Stimulated activated CD4-positive, alpha-beta T cell treated with anti-CD3 and anti-CD28 coated beads, TNF-alpha, amount 100 ng/mL, for 24 hours (primary cell): ENCODE data around the gene AGRP.
"Not testable (repeated sequence)": the region's sequence is repeated elsewhere in the genome, so short reads cannot be mapped to it uniquely, and the experiment has no call there.

Experiments used
- DNase-seq, 3 experiments: peaks; one replicate each; pipeline ENCODE4 v3.0.0-alpha.2; 2020; ENCODE audit warnings: low read depth in 3 of 3

AGRP gene

DNA sequence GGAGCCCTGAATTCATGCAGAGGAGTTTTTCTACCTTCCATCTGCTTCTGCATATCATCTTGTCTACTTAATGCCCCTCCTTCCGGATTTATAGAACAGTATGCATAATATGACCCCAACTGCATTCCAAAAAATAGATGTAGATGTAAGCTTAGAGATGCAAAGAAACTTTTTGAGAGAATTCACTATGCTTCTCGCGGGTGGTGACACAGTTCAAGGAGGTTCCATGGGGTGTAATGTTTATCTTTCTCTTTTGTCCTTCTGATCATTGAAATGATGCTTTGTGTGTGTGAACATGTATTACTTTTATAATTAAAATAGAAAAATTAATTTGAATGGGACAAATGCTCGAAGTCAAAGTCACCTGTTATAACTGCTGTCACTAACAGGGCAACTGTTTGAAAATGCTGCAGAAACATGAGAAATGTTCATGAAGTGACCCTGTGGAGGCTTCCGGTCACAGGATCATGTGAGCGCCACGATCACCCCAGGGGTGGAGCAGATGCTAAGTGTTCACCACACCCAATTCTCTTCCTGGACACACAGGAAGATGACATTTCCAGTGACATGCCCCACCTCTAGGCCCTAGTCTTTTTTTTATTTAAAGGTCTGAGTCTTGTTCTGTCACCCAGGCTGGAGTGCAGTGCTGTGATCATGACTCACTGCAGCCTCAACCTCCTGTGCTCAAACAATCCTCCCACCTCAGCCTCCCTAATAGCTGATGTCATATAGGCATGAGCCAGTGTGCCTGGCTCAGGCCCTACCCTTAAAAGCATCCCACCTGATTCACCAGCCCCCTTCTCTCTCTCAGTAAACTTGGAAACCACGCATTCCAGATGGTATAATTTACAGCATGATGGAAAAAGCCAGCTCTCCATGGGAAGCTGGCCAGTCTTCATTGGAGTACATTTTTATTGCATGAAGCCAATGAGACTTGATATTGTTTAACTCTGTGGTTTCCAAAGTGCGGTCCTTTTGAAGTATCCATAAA lies 21.0 kb upstream of the AGRP start:
- DNase-seq = peak in 1 of 3 experiments; percentile 20

DNA sequence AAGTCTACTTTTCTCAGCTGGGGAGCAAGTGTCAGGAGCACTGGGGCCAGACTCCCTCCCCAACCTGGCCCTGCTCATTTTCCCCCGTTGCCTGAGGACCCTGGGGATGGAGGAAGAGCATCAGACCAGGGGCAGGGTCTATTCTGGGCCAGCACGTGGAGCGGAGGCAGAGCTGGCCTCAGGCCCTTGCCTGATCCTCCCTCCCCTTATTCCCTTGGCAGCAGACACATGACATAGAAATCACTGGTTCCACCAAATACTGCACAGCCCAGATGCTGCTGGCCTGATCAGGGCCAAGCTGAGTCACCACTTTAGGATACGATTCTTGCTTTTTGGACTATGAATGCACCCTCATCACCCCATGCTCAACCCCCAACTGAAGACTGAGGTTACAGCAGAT lies 15.8 kb upstream of the AGRP start:
- no peak for DNase-seq

DNA sequence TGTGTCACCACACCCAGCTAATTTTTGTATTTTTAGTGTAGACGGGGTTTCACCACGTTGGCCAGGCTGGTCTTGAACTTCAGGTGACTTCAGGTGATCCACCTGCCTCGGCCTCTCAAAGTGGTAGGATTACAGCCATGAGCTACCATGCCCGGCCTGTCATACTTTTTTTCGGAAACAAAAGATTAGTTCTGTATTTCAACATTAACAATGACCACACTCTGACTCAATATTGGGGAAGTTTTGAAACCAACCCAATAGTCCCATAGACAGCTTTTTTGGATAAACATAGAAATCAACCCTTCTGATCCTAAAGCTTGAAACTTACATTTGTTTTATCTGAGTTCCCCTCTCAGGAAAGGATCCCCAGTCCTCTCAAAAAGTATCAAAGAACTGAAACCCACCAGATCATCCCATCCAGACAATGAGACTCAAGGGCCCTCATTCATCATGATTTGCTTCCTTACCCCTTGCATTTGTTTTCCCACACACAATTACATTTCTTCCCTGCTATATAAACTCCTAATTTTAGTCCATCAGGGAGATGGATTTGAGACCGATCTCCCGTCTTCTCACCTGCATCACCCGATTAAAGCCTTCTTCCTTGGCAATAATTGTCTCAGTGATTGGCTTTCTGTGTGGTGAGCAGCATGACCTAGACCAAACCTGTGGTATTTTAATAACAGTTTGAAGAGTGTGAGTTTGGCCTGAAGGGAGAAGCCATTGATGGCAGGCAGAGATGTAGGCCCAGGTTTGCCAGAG lies 7.2 kb upstream of the AGRP start:
- no peak for DNase-seq

DNA sequence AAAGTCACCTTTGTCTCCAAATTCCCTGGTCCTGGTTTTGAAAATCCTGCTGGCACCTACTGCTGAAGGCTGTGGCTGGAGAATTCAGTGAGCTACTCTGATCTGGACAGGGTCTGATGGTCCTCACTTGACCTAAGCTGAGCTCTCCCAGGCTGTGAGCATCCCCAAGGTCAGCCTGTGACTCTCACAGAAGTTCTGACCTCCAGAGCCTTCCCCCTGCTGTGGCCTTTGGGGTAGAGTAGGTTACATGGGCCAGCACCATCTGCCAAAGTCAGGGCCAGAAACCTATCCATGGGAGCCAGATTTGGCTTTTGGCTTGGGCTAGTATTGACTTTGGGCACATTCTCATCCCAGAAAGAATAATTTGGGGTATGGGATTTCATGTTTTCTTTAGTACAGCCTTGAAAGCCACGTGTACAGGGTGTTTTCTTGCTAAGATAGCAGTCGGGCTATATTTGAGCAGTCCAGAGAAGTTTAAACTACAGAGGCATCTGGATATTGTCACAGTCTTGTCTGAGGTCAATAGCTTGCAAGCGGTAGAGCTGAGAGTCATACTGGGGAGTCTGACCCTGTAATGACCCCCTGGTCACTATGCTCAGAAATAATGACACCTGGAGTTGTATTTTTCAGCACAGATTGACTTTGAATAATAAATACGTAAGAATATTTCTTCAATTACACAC lies 6.2 kb upstream of the AGRP start:
- no peak for DNase-seq

DNA sequence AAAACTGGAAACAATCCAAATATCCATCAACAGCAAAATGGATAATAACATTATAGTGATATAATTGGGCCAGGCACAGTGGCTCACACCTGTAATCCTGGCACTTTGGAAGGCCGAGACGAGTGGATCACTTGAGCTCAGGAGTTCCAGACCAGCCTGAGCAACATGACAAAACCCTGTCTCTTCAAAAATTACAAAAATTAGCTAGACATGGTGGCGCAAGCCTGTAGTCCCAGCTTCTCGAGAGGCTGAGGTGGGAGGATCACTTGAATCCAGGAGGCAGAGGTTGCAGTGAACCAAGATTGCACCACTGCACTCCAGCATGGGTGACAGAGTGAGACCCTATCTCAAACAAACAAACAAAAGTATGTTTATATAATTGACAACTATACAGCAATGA lies 4.2 kb upstream of the AGRP start:
- DNase-seq = not testable (repeated sequence)

DNA sequence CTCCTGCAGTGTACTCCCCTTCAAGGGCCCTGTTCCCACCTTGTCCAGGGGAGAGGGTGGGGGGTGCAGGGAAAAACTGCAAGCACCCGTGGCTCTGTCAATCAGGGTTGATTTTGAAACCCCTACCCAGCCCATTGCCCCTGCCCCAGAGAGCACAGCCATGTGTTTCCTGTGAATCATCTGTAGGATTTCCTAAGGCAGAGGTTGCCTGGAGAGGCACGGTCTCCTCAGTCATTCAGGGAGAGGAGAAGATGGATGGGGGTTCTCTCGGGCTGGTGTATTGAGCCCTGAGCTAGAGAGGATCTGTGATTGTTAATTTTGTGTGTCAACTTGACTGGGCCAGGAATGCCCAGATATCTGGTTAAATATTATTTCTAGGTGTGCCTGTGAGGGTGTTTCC lies 3.5 kb upstream of the AGRP start:
- no peak for DNase-seq

DNA sequence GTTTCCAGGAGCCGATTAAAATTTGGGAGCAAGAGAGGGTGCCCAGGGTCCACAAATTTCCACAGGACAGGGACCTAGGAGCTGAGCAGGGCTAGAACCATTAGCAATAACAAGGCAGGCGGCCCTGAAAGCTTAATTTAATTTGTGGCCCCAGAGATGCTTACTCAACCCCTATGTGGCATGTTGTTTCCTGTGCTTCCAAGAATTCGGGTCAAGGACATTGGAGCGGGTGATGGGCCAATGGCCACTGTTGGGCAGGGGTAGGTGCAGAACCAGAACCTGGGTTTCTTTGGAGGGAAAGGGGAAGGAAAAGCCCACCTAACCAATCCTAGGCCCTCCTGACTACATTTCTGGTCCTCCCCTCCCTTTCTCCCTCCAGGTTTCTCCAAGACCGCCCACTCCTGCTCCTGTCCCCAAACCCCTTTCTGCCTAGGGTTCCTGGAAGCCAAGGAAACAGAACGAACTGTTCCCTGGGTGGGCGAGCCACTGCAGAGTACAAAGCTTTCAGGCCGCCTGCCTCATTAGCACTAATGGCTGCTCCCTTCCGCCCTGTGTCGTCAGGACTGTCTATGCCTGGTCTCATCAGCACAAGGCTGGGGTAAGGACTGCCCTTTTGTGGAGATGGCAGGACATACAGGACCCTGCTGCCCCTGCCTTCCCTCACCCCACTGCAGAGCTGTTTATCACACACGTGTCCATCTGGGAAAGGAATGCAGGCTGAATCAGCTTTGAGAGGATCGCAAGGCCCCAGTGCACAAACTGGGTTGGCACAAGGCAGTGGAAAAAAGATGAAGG lies 581 bp upstream of the AGRP start:
- DNase-seq = no peak

DNA sequence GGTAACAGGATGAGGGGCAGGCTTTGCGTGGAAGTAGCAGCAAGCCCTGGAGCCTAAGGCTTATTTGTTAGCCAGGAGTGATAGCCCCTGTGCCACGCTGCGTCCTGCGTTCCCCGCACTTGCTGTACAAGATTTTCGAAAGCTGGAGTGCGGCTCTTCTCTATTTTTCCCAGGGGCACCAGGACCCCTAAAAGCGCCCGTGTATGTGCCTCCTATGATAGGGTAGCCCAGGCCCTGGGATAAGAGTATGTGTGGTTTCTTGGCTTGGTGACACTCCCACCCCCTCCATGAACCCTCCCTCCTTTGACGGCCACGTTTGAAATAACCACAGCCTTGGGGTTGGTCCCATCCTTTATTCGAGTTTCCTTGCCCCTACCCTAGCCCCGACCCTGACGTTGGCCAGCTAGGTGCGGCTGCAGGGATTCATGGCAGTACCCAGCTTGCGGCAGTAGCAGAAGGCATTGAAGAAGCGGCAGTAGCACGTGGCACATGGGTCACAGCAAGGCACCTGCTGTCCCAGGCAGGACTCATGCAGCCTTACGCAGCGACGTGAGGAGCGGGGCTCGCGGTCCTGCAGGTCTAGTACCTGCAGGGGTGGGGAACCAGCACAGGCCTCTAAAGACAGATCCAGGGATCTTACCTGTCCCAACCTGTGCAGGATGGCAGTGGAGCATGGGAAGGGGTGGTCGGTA lies 968 bp downstream of the AGRP start:
- DNase-seq = no peak

DNA sequence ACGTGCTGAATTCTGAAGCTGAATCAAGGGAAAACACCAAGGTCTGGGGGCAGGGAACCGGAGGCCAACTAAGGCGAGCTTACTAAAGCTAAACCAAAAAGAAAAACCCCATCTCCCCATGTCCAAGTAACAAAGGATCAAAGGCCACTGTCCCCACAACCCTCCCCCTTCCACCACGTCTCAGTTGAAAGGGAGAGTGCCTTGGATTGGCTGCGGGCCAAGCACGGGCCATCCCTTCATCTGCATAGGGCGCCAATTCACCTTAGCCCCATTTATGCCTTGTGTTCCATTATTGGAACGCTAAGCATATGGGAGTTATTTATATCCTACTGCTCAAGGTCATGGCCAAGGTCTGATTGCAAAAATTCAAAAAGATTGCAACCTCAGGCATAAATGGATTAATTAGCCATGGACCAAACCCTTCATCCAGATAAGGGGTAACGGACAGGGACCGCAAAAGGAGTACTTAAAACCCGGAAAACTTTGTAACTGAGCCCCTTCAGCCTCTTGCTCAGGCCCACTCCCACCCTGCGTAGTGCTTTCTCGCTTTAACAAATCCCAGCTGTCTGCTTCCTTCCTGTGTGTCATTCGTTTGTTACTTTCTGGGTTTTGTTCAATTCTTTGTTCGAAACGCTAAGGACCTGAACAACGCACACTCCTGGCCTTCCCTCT lies 1.6 kb downstream of the AGRP start:
- peak in 2 of 3 experiments; percentile 16 to 56 for DNase-seq

DNA sequence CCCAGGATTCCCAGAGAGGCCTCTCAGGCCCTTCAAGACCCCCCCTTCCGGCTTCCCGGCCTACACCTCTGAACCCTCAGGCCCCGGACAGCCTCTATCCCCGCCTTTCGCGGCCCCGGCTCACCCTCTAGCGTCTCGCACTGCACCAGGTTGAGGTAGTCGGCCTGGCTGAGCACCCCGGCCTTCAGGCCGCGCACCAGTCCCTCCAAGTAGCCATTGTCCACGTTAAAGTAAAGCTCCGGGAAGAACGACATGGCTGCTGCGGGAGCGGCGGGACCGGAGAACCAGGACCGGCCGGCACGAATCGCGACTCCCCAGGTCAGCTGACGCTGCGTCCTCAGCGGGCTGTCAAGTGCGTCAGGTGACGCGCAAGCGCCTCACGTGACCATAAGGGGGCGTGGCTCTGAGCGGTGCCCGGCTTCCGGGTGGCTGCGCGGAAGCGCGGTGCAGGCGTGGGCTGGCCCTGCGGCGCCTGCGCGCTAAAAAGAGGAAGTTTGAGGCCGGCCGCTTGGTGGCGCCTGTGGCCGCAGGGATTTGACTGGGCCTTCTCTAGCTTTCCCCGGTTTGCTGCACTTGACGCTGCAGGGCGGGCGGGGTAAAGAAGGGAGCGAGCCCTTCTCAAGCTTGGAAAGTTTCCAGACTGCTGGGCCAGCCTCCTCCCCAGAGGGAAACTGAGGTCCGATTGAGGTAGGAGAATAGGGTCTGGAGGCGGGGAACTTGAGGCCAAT lies 2.4 kb downstream of the AGRP start, which contains the start of gene ATP6V0D1:
Gene ATP6V0D1, minus strand, starts transcription at position 325 of the 728 bp plus-strand sequence. Its CDS starts 71 bp downstream, at position 254.
- peak; percentile 95 to 99 (median 97) for DNase-seq

DNA sequence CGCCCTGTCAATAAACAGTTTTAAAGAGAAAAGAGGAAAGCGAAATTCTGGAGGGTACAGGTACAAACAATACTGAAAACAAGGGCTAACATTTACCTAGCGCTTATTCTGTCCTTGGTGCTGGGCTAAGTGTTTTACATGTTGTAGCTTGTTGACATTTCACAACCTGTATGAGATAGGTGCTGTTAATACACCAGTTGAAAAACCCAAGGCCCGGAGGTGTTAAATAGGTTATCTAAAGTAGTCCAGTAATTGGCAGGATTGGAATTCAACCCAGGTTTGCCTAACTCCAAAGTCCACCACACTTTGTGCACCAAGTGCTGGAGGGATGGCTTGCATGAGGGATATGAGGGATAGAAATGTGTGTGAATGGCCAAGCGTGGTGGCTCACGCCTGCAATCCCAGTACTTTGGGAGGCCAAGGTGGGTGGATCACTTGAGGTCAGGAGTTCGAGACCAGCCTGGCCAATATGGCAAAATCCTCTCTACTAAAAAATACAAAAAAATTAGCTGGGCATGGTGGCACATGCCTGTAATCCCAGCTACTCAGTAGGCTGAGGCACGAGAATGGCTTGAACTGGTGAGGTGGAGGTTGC lies 5.3 kb downstream of the AGRP start:
- DNase-seq = no peak

DNA sequence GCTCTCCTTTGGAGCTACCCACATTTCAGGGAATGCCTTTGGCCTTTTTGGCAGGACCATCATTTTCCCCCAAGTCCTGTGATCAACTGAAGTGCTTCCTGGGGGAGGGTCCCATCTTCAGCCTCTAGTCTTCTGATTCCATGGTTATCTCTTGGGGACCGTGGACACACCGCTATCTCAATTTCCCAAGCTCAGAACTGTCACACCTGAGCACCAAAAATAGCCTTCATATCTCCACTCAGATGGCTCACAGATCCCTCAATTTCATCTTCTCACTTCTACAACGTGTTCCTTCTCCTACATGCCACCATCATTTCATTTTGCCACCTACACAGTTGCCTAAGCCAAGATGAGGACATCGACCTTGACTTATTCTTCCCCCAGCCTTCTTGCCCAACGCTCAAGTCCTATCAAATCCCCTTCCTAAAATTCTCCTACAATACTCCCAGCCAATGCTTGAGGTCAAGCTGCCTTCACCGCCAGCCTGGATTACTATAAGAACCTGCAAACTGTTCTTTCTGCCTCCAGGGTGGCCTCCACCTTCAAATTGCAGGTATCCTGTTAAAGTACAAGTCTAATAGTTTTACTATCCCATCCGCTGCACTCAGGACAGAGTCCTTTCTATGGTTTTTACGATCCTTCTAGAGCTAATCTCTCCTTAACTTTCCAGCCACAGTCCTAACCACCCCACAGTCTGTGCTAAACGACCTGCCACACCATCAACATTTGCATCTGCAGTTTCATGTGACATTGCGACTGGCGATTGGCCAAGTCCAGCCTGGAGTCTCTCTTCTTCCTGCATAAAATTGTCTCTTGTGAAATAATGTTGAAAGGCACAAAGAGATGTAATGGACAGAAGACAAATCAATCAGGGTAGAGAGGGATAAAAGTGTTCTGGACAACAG lies 8.5 kb downstream of the AGRP start:
- no peak for DNase-seq

DNA sequence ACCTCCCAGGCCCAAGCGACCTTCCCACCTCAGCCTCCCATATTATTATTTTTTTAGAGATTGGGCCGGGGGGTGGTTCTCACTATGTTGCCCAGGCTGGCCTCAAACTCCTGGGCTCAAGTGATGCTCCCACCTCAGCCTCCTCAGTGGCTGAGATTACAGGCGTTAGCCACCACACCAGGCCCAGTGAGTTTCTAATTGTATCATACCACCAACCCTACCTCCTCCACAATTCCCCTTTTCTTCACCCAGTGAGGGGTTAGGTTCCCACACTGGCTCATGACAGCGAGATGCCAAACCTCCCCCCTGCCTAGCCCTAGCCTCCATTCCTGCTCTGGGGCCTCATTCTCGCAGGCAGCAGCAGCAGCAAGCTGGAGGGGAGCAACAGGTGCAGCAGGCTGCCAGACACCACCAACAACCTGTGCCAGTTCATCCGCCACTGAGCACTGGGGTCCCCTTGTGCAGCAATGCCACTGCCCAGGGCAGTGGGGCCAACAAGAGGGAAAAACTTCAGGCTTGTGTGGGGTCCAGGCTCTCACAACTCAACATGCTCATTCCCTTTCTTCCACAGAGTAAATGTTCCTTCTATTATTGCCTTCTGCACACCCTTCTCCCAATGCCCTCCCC lies 11.5 kb downstream of the AGRP start:
- no peak for DNase-seq

DNA sequence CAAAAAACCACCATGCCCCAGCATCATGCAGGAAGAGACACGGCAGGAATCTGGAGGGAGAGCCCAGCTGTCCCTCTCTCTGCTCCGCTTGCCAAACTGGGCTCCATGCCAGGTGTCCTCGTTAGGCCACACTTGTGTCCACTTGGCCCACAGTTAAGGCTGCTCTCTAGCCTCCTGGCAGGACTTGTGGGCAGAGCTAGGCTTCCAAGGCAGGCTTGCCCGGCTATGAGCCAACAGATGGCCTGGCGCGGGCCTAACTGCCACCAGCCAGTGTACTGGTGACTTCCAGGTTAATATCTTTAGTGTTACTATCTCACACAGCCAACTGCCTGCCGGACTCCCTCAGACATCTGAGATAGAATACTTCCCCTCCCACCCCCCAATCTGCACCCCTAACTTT lies 13.0 kb downstream of the AGRP start:
- DNase-seq = no peak

DNA sequence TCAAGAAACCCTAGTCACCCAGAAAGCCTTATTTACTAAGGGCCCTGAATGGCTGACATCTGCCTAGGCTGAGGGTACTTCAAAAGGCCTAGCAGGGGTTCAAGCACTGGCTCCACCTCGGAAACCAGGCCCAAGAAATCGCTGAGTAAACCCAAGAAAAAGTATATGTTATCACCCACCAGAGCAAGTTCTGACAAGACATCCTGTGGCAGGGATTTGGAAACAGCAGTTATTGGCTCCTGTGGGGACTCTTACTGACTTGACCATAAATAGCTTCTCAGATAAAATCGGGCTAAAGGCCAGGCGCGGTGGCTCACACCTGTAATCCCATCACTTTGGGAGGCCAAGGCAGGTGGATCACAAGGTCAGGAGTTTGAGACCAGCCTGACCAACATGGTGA lies 14.6 kb downstream of the AGRP start:
- no peak for DNase-seq

DNA sequence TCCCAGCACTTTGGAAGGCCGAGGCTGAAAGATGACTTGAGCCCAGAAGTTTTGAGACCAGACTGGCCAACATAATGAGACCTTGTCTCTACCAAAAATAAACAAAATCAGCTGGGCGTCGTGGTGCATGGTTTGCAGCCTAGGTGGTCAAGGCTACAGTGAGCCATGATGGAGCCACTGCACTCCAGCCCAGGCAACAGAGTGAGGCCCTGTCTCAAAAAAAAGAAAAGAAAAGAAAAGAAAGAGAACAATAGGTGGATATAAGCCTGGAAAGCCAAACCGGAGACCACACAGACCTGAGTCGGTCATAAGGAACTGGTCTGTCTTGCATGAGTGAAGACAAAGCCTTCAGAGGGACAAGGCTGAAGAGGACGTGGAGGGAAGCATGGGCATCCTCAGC lies 16.8 kb downstream of the AGRP start:
- DNase-seq = no peak

DNA sequence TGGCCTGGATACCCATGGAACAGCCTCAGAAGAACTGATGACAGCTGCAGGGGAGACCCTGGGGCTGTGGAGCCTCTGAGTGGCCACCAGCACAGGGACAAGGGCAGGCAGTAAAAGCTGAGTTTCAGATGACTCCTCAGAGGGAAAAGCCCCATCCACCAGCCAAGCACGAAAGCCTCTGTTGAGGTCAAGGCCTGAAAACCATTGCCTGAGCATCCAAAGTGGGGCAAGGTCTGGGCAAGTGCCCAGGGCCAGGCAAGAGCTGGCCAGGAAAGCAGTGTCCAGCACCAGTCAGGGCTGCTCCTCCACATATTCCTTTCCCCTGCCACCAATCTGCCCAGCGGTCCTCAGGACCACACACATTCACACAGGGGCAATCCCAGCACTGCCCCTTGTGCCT lies 18.8 kb downstream of the AGRP start:
- no peak for DNase-seq

DNA sequence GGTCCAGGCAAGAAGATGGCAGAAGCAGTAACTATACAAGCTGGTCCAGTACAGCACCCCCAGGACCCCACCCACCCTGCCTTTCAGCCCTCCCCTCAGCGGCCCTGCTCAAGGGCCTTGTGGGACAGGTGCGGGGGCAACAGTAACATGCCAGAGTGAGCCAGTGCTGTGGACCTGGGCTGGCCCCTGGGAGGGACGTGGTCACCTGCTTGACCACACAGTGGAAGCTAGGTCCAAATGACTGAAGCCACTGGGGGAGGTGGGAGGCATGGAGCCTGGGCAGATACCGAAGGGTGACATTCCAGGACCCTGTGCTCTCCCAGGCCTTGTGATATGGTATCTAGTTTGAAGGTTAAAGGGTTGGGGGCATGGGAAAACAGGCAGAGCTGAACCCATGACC lies 19.7 kb downstream of the AGRP start:
- no peak for DNase-seq
